Fibroblast of gingiva (primary cell): ENCODE results near the gene MYBL2.
A peak's percentile ranks its signal among the peaks of the same experiment; 100 is the strongest.

Source experiments
- DNase-seq: peaks from one replicate; pipeline ENCODE4 v3.0.0-alpha.2; 2011; ENCODE audit warnings: low read depth

The MYBL2 gene

DNA sequence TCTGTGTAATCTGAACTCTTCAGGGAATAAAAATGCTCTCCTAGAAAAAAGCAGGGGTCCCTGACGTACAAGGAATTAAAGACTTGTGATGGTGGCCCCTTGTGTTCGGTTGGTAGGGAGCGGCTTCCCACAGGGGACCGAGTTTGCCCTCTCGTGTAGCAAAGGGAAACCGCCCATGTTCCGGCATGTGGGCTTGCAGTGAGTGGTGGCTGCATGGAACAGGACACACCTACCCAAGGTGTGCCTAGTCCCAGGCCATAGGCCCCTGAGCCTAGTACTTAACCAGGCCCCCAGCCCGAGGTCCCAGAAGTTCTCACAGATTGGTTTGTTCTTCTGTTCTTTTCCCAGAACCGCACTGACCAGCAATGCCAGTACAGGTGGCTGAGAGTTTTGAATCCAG, 15.5 kb downstream of the MYBL2 start:
- DNase-seq: no peak

DNA sequence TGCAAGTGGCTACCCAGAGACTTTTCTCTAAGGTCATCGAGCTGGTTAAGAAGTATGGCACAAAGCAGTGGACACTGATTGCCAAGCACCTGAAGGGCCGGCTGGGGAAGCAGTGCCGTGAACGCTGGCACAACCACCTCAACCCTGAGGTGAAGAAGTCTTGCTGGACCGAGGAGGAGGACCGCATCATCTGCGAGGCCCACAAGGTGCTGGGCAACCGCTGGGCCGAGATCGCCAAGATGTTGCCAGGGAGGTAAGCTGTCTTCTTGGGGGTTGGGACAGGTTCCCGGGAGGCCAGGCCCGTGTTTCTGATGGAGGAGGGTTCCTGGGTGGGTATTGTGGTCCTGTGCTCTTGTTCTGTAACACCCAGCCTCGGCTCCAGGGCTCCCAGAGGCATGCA, 19.9 kb downstream of the MYBL2 start:
- no peak for DNase-seq

DNA sequence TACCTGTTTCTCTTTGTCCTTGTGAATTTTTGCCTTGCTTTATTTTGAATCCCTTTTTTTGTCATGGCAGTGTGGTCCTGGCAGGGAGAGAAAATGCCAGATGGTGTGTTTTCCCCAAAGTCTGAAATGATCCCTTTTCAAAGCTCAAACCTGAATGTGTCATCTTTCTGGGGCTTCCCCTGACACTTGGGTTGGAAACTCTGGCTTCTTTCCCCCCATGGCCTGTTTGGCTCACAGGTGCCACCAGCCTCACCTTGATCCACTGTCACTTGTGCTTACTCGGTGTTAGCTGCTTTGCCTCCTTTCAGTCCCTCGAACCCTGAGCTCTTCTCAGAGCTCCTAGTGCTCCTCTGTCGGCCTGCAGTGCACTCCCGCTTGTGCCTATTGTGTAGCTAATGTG, 22.3 kb downstream of the MYBL2 start:
- no peak for DNase-seq

DNA sequence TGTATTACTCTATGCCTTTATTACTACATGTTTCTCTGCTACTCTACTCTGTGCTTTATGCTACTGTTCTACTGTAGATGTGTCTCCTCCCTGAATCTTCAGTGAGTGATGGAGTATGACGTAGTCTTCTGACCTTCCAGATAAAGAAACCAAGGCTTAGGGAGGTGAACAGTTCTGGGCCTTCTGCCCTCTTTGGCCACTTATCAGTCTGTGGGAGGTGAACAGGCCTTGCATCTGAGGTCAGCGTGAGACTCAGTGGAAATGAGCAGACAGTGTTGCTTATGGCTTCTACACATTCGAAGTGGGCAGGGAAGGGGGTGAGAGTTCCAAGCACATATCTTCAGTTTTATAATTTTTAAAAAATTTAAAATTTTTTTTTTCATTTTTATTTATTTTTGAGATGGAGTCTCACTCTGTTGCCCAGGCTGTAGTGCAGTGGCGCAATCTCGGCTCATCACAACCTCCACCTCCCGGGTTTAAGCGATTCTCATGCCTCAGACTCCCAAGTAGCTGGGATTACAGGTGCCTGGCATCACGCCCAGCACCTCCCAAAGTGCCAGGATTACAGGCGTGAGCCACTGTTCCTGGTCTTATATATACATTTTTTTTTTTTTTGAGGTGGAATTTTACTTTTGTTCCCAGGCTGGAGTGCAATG, 24.2 kb downstream of the MYBL2 start:
- no peak for DNase-seq

DNA sequence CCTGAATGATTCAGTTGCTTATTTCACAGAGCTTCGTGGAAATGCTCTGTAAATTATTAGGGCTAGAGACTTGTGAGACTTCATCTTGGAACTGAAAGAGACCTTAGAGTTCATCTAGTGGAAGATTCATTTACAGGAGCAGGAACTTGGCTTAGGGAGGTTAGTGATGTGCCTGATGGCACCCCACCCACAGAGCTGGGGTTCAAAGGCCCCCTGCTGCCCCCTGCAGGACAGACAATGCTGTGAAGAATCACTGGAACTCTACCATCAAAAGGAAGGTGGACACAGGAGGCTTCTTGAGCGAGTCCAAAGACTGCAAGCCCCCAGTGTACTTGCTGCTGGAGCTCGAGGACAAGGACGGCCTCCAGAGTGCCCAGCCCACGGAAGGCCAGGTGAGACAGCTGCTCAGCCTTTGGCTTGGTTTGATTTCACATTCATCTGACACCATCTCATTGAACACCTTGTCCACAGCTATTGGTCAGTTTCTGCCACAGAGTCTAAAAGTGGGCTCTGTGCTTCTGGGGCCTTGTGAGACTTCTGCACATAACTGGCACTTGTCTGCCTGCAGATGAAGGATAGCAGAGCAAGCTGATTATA, 25.1 kb downstream of the MYBL2 start:
- no peak for DNase-seq

DNA sequence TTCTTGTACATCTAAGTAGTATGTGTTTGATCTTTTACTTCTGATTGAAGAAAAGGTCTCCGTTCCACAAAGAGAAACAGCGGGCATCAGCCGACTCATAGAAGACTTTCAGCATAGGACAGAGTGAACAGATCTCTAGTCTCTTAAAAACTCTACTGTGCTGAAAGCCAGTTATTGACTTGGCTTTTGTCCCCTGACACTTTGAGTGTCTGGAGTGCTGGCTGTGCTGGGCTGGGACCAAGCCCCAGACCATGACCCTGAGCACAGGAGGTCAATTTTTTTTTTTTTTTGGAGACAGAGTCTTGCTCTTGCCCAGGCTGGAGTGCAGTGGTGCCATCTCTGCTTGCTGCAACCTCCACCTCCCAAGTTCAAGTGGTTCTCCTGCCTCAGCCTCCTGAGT, 27.8 kb downstream of the MYBL2 start:
- DNase-seq: no peak

DNA sequence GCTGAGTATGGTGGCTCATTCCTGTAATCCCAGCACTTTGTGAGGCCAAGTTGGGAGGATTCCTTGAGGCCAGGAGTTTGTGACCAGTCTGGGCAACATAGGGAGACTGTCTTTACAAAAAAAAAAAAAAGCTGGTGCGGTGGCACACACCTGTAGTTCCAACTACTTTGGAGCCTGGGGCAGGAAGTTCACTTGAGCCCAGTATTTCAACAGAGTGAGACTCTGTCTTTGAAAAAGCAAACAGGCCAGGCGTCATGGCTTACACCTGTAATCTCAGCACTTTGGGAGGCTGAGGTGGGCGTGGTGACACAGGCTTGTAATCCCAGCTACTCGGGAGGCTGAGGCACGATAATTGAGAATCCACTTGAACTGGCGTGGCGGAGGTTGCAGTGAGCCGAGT, 28.7 kb downstream of the MYBL2 start:
- no peak for DNase-seq

DNA sequence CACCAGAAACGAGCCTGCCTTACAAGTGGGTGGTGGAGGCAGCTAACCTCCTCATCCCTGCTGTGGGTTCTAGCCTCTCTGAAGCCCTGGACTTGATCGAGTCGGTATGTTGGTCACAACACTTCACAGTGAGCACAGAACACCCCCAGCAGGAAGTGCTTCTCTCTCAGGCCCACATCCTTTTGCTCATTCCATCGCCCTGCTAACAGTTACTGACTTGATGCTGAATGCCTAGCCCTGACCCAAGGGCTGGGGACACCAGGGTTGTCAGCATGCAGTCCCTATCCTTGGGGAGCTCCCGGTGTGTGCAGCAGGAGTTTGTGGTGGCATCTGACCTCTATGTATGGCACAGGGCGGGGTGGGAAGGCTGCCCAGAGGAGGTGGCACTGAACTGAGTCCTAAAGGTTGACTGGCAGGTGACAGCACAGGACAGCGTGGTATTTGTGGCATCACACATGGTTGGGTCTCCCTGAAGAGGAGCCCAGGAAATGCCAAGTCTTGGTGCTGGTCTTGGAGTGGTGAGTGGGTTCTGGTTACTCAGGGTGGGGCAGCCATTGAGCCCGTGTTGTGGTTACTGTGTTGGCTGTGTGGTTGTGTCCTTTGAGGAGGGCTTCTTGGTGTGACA, 33.1 kb downstream of the MYBL2 start:
- DNase-seq: no peak

DNA sequence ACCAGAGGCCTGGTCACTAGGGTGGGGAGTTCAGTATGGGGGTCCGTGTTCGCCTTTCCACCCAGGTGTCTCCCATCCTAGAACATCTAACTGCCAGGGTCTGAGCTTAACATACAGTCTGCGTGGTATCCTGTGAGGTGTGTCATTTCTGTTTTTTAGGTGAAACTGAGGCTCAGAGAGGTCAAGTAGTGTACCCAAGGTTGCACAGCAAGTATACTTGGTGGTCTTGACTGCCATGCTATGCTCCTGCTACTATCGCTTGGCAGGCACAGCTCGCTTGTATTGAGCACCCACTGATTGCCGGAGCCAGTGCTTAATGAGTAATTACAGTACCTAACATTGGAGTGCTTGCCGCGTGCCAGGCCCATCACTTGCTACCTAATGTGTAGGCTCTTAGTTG, 33.7 kb downstream of the MYBL2 start:
- DNase-seq: no peak

DNA sequence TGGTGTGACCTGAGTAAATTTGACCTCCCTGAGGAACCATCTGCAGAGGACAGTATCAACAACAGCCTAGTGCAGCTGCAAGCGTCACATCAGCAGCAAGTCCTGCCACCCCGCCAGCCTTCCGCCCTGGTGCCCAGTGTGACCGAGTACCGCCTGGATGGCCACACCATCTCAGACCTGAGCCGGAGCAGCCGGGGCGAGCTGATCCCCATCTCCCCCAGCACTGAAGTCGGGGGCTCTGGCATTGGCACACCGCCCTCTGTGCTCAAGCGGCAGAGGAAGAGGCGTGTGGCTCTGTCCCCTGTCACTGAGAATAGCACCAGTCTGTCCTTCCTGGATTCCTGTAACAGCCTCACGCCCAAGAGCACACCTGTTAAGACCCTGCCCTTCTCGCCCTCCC, 35.6 kb downstream of the MYBL2 start:
- no peak for DNase-seq

DNA sequence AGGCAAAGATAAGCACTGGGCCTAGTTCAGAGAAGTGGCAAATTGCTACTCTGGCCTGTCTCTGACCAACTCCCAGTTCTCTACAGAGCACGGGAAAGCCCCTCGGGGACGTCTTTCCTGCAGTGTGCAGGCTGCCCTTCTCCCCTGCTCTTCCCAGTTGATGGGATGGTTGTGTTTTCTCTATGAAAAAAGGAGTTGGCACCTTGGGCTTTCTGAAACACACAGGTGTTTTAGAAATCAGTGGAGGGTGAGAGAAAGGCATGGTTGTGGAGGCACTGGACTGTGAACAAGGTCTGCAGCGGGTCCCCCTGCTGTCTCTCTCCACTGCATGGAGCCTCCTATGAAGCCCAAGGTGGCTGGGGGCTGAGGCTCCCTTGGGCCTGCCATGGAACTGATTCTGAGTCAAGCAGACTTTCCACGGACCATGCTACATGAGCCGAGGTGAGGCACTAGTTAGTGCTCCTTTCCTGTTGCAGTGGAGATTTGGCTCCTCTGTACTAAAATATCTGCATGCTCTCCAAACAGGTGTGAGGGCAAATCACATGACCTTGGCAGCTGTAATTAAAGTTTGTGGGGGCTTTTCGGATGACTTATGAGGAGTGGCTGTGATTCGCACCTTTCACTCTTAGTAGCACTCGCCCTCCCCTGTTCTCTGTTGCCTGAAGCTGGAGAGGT, 43.6 kb downstream of the MYBL2 start:
- no peak for DNase-seq

DNA sequence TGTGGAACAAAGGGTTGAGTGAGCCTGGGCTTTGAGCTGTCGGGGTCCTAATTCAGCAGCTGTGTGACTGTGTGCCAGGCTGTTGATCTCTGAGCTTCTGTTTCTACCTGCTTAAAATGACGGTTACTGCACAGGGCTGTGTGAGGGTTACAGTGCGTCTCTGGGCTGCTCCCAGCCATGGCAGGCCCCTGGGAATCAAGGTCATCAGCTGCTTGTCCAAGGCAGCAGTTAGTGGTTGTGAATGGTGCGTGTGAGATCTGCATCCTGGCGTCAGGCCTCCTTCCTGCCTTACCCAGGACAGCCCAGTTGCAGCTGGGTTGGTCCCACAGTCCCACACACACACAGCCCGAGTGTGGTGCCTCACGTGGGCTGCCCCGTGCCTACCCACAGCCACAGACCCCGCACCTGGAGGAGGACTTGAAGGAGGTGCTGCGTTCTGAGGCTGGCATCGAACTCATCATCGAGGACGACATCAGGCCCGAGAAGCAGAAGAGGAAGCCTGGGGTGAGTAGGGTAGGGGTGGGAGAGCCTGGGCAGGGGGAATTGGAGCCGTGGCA, 44.3 kb downstream of the MYBL2 start:
- DNase-seq: no peak

DNA sequence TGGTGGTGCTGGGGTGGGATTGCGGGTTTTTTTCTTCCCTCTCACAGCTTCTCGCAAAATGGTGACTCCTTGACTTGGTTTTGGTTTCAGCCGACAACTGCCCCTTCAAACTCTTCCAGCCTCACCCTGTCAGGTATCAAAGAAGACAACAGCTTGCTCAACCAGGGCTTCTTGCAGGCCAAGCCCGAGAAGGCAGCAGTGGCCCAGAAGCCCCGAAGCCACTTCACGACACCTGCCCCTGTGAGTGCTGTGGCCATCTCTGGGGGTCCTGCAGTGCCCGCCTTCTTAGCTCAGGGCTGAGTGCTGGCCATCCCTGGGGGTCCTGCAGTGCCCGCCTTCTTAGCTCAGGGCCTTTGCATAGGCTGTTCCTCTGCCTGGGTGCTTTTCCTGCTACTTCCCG, 48.1 kb downstream of the MYBL2 start:
- no peak for DNase-seq

DNA sequence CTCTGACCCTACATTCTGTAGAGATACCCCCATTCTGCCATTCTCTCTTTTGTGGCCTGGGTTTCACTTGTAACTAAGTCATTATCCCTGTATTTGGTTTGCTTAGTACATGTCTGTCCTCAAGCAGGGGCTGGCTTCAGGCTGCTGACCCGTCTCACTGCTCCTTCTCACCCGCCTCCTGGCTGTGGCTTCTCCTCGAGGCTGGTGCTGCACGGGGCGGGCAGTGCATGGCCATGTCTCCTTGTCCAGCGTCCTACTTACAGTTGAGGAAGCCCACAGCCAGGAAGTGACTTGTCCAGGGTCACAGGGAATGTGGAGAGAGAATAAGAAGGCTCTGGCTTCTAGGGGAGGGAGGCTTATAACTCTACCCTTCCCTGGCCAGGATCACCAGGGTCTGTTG, 48.6 kb downstream of the MYBL2 start:
- DNase-seq: no peak

DNA sequence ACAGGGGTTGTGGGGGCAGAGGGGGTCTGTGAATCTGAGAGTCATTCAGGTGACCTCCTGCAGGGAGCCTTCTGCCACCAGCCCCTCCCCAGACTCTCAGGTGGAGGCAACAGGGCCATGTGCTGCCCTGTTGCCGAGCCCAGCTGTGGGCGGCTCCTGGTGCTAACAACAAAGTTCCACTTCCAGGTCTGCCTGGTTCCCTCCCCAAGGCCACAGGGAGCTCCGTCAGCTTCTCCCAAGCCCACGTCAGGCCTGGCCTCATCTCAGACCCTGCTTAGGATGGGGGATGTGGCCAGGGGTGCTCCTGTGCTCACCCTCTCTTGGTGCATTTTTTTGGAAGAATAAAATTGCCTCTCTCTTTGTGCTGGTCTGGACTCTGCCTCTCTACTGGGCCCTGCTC, 49.2 kb downstream of the MYBL2 start:
- DNase-seq: no peak

DNA sequence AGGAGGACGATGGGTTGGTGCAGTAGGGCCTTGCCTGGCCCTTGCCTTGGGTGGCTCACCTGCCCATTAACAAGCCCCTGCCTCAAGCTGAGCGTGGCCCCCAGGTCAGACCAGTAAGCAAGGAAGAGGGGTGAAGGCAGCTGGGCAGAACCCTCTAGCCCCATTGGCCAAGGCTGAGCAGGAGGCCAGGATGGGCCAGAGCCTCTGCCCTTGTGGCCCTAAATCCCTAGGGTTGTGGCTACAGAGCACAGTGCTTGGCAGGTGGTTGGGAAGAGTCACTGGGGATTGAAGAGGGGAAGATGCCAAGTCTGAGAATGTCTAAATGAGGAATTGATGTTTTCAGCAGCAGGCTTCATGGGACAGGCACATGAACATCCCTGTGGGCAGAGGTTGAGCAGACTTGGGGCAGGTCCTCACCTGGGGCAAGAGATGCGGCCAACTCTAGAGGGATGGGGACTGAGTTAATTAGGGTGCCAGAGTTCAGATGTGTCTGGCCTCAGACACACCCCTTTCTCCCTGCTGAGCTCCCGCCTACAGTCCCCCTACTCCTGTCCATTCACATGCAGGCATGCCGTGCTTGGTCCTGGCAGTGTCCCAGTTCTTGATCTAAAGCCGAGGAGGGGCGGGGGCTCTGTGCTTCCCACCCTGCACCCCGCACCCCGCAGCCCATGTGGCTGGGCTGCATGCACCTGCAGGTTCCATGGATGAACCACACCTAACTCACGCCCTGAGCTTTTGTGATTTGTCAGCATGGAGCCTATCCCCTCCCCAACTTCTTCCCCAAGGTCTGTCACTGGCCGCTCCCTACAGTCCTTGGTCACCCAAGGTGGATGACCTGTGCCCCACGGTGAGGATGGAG, 50.1 kb downstream of the MYBL2 start:
- DNase-seq: no peak

DNA sequence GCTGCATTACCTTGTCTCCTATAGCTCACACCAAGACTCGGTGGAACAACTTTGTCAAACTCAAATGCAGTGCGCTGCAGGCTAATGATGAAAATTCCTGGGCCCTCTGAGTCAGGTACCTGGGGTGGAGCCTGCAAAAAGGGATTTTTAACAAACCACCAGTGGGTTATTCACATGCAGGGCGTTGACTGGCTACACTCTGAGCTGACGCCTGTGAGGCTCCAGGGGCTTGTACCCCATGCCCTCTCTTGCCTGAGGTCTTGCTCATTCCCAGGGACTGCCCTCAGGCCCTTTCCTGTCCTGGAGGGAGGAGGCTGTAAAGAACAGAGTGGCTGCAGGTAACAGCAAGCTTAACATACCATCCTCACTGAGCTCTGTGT, 50.7 kb downstream of the MYBL2 start:
- no peak for DNase-seq

DNA sequence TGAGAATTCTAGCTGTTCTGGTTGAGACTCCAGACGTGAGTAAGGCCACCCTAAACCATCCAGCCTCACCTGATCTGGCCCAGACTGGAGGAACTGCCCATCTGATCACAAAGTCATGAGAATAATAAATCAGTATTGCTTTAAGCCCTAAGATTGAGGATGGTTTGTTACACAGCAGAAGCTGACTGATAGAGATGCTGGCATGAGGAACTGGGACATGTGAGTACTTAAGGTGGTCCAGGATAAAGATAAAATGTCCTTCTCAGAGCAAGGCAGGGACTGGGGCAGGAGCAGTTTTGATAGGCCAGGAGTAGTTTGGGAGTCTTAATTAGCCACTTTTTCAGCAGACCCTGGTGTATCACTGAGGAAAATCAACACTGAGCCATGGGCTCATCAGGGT, 53.1 kb downstream of the MYBL2 start:
- no peak for DNase-seq

DNA sequence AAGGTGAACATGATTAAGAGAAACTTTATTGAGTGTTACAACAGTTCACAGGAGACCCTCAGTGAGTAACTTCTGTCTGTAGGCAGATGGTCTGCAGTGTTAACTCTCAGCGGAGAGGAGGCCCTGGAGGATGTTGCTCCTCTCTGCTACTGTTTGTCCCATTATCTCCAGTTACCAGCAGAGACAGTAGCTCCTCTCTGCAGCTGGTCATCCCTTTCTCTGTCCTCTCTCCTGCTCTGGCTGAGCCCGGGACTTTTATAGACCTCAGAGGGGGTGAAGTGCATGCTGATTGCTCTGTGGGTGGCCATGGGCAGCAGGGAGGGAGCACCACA, 54.1 kb downstream of the MYBL2 start:
- no peak for DNase-seq

DNA sequence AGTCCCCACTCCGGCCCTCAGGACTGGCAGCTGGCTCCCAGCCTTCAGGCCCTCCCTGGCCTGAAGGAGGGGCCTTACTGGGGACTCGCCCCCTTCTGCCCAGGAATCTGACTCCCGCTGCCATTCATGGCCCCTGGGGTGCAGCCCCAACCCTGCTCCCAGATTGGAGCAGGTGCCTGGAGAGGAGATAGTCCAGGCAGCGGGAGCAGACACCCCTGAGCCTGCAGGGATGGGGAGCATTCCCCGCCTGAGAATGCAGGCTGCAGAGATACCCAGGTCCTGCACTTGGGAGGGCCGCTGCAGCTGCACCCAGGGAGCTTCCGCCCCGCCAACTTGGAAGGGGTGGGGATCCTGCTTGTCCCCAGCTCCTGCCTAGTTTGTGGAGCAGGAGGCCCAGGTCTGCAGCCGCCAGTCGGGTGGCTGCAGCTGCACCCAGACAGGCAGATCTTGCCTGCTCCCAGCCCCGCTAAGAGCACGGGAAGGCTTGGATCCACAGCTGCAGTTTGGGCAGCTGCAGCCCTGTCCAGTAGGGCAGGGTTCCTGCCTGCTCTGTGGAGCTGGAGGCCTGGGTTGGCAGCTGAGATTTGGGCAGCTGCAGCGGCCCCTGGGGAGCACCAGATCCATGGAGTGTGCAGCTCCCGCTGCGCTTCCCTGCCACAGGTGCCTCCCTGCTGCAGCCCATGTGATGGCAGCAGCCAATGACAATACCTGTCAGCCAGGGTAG, 54.7 kb downstream of the MYBL2 start:
- DNase-seq: no peak

DNA sequence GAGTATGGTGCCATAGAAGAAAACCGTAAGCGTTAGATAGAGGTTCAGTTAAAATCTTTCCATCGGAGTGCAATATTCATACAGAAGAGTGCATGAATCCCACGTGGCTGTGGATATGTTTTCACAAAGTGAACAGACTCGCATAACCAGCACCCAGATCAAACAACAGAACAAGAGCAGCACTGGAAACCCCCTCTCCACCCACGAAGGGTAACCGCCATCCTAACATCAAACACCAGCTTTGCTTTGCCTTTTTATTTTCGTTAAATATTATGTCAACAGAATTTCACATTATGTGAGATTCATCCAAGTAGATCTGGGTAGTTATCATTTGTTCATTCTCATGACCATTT, 55.2 kb downstream of the MYBL2 start:
- DNase-seq: no peak

DNA sequence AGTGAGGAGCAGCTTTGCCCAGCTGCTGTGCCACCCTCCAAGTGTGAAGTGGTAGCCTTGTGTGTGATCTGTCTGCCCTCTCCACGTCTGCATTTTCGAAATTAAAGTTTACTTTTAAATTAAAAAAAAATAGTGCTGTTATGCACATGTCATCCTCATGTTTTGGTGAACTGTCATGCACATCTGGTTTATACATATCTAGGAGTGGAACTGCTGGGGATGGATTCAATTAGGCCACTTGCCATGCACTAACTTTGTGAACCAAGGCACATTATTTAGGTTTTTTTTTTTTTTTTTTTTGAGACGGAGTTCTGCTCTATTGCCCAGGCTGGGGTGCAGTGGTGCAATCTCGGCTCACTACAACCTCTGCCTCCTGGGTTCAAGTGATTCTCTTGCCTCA, 56.3 kb downstream of the MYBL2 start:
- DNase-seq: peak; percentile 73
